ENCODE measurements around the gene OR2S2.

The OR2S2 gene

DNA sequence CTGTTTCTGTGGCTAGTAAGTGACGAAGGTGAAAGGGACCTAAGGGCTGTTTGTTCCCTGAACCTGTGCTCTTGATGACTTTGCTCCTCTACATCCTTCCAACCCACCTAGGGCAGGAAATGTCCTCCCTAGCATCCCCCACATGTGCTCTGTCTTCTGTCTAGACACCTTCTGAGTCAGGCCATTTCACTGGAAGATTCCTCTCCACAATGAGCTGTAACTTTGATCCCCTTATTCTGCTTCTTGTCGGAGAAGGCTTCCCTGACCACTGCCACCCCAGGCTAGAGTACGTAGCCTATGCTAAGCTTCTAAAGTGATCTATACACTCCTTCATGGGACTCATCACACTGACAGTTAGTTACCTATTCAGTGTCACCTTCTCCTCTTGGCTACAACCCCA is 27.0 kb downstream of the OR2S2 start:
- TF ChIP-seq, protein P1, sequence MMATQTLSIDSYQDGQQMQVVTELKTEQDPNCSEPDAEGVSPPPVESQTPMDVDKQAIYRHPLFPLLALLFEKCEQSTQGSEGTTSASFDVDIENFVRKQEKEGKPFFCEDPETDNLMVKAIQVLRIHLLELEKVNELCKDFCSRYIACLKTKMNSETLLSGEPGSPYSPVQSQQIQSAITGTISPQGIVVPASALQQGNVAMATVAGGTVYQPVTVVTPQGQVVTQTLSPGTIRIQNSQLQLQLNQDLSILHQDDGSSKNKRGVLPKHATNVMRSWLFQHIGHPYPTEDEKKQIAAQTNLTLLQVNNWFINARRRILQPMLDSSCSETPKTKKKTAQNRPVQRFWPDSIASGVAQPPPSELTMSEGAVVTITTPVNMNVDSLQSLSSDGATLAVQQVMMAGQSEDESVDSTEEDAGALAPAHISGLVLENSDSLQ (IDR thresholded peaks at IDR 0.05), result no peak
- no peak for DNase-seq (ENCODE audit: extremely low spot score)
- CTCF ChIA-PET, result interaction anchor here (1.2 kb wide), 1 partner anchor 14 kb away, joined by 4 read pairs; no protein-coding TSS in a partner anchor
- POLR2A ChIA-PET, result no interaction called here

DNA sequence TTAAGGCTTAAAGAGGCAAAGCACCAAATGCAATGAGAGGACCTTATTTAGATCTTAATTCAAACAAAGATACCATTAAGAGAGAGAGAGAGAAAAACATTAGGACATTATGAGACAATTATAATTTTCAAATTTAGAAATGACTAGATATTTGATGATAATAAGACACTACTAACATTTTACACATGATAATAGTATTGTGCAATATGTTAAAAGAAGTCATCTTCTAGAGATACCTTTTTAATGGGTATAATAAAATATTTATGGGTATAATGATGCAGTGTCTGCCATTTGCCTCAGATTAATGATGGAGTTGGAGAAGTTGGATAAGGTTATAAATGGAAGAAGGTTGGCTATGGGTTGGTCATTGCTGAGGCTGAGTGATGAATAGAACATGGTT is 27.4 kb downstream of the OR2S2 start:
- CTCF ChIA-PET, result interaction anchor here (1.2 kb wide), 1 partner anchor 15 kb away, joined by 4 read pairs; no protein-coding TSS in a partner anchor
- TF ChIP-seq NFRKB (IDR thresholded peaks at IDR 0.05), result no peak
- TF ChIP-seq ARNT (IDR thresholded peaks at IDR 0.05), result no peak
- TF ChIP-seq BHLHE40 (IDR thresholded peaks at IDR 0.05; ENCODE audit: borderline replicate concordance), result no peak
- TF ChIP-seq ELF4 (IDR thresholded peaks at IDR 0.05), result no peak
- no peak for TF ChIP-seq LEF1 (IDR thresholded peaks at IDR 0.05; ENCODE audit: borderline replicate concordance)
- no peak for TF ChIP-seq FOXK2 (IDR thresholded peaks at IDR 0.05)
- TF ChIP-seq HDGF (IDR thresholded peaks at IDR 0.05; ENCODE audit: borderline replicate concordance), result no peak
- TF ChIP-seq FOXA1 (IDR thresholded peaks at IDR 0.05), result no peak
- TF ChIP-seq, protein P1 (IDR thresholded peaks at IDR 0.05), result no peak
- TF ChIP-seq CTBP1 (IDR thresholded peaks at IDR 0.05; ENCODE audit: borderline replicate concordance), result no peak
- no peak for TF ChIP-seq ZNF384 (IDR thresholded peaks at IDR 0.05)
- TF ChIP-seq TARDBP (IDR thresholded peaks at IDR 0.05), result no peak
- TF ChIP-seq SP1 (IDR thresholded peaks at IDR 0.05), result no peak
- no peak for TF ChIP-seq L3MBTL2 (conservative IDR thresholded peaks at IDR 0.05)
- TF ChIP-seq SUZ12 (IDR thresholded peaks at IDR 0.05), result no peak
- no peak for TF ChIP-seq FOXM1 (IDR thresholded peaks at IDR 0.05; ENCODE audit: borderline replicate concordance)
- POLR2A ChIA-PET, result no interaction called here
- no peak for DNase-seq (ENCODE audit: extremely low spot score)

DNA sequence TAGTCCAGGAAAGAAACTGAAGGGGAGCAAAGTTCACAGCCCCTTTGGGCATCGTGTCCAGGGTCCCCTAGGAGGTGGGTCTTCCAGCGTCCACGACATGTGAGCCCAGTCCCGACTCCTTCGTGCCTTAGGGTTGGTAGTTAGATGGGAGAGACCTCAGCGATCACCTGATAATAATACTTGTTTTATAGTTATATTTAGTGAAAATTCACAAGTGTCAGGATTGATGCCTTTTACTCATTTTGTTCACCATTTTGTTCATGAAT is 28.6 kb downstream of the OR2S2 start:
- DNase-seq (ENCODE audit: extremely low spot score), result no peak
- TF ChIP-seq ZNF384 (IDR thresholded peaks at IDR 0.05) (no peak), SP1 (IDR thresholded peaks at IDR 0.05) (no peak), NFRKB (IDR thresholded peaks at IDR 0.05) (no peak)
- POLR2A ChIA-PET, result no interaction called here

DNA sequence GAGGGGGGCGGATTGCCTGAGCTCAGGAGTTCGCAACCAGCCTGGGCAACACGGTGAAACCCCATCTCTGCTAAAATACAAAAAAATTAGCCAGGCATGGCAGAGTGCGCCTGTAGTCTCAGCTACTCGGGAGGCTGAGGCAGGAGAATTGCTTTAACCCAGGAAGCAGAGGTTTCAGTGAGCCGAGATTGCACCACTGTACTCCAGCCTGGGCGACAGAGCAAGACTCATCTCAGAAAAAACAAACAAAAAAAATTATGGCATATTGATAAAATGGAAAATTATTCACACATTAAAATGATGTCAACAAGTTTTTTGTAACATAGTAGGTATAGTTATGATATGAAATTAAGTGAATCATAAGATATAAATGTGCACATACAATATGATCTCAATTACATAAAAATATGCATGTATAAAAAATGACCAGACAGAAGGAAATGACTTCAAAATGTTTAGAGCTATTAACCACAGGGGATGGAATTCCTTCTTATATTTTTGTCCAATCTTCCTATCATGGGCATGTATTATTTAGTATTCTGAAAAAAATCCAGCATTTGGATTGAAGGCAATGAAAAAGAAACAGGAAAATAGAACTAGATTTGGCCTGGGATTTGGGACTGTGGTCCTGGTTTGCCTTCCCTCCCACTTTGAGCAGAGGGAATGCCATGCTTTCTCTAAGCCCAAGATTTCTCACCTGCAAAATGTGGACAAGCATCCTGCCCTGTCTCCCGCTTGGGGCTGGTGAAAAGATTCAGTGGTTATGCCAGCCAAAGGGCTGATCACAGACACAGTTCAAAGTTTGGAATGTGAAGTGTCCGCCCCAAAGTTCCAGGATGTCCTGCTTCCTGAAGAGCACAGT is 29.1 kb downstream of the OR2S2 start:
- DNase-seq (ENCODE audit: extremely low spot score), result no peak
- ChIA-PET POLR2A (no interaction called here), CTCF (no interaction called here)
- TF ChIP-seq FOXM1 (IDR thresholded peaks at IDR 0.05; ENCODE audit: borderline replicate concordance) (no peak), LEF1 (IDR thresholded peaks at IDR 0.05; ENCODE audit: borderline replicate concordance) (no peak), HDGF (IDR thresholded peaks at IDR 0.05; ENCODE audit: borderline replicate concordance) (no peak), CTBP1 (IDR thresholded peaks at IDR 0.05; ENCODE audit: borderline replicate concordance) (no peak), ZNF384 (IDR thresholded peaks at IDR 0.05) (no peak), L3MBTL2 (conservative IDR thresholded peaks at IDR 0.05) (no peak), ARNT (IDR thresholded peaks at IDR 0.05) (no peak), TARDBP (IDR thresholded peaks at IDR 0.05) (no peak), BHLHE40 (IDR thresholded peaks at IDR 0.05; ENCODE audit: borderline replicate concordance) (no peak), FOXA1 (IDR thresholded peaks at IDR 0.05) (no peak)
- TF ChIP-seq, protein P1 (IDR thresholded peaks at IDR 0.05), result no peak

More for the DNA sequence above, 28.6 kb downstream of the OR2S2 start:
- CTCF ChIA-PET, result no interaction called here

DNA sequence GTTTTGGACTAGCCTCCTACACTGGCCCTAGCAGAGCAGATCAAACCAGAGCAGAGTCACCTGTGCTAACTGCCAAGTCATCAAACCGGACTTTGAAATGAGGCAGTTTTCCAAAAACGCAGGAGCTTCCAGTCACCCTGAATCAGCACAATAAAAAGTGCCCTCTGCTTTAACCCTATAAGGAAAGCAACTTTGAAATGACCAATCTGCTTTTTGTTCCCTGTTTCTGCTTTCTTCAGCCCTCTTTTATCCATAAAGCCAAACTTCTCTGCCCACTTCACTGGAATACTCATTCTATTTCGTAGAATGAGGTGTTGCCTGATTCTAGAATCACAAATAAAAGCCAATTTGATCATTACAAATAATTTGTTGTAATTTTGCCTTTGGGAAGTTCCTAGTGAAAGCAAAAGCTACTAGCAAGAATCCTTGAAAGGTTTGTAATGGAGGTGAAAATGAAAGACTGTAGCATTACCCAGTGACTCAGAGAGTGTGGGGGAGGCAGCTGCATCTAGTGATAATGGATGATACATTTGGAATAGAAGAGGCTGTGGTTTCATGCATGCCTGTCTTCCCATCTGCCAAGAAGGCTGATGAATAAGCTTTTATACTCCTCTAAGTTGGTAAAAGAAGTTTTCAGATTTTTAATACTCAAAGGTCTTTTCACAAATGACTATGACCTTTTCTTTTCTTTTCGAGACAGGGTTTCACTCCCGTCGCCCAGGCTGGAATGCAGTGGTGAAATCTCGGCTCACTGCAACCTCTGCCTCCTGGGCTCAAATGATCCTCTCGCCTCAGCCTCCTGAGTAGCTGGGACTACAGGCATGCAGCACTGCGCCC is 33.8 kb downstream of the OR2S2 start:
- POLR2A ChIA-PET, result no interaction called here
- TF ChIP-seq SUZ12 (IDR thresholded peaks at IDR 0.05) (no peak), CTBP1 (IDR thresholded peaks at IDR 0.05; ENCODE audit: borderline replicate concordance) (no peak), FOXK2 (IDR thresholded peaks at IDR 0.05) (no peak), FOXA1 (IDR thresholded peaks at IDR 0.05) (no peak), ELF4 (IDR thresholded peaks at IDR 0.05) (no peak), BHLHE40 (IDR thresholded peaks at IDR 0.05; ENCODE audit: borderline replicate concordance) (no peak), NFRKB (IDR thresholded peaks at IDR 0.05) (no peak), L3MBTL2 (conservative IDR thresholded peaks at IDR 0.05) (no peak), SP1 (IDR thresholded peaks at IDR 0.05) (no peak)
- TF ChIP-seq, protein P1 (IDR thresholded peaks at IDR 0.05), result no peak
- DNase-seq (ENCODE audit: extremely low spot score), result no peak
- CTCF ChIA-PET, result no interaction called here

DNA sequence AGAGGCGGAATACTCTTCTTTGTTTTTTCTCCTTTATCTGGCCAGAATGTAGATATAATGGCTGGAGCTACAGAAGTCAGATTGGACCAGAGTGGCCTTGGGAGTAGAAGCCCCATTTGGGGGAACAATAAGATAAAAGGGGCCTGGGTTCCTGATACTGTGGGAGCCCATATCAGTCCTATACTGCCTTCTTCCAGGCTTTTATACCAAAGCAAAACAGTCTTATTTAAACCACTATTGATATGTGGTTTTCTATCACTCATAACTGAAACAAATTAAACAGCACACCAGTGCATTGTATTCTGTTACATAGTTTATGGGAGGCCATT is 34.4 kb downstream of the OR2S2 start:
- DNase-seq (ENCODE audit: extremely low spot score), result no peak
- POLR2A ChIA-PET, result no interaction called here
- CTCF ChIA-PET, result no interaction called here
- no peak for TF ChIP-seq BHLHE40 (IDR thresholded peaks at IDR 0.05; ENCODE audit: borderline replicate concordance)
- TF ChIP-seq ZNF384 (IDR thresholded peaks at IDR 0.05), result no peak
- no peak for TF ChIP-seq TARDBP (IDR thresholded peaks at IDR 0.05)
- TF ChIP-seq, protein P1 (IDR thresholded peaks at IDR 0.05), result no peak
- no peak for TF ChIP-seq FOXM1 (IDR thresholded peaks at IDR 0.05; ENCODE audit: borderline replicate concordance)

All from HEK293T (cell line).